WTC11 (cell line): Measurements from ENCODE around the gene RBCK1. TPM values are rescaled to one million over a fixed set of nuclear protein-coding genes. Genes with fewer than 3 reads are reported as not detected.

Experiments
- ATAC-seq: fragments of 200-7000 bp; cut with Tn5 transposase; 2 replicates; pipeline ENCODE4 v1.10.0; 2021; ENCODE audit warnings: mild to moderate bottlenecking, moderate library complexity
- CTCF ChIA-PET: fragments of 300-600 bp; sonication (Branson Sonifier 250); formaldehyde crosslinking; loops from one replicate; lab custom pipeline; 2021; ENCODE audit warnings: antibody characterized with exemption; lab: Charles Lee
- POLR2A ChIA-PET: fragments of 350-600 bp; sonication (Branson Sonifier 250); formaldehyde crosslinking; loops from one replicate; lab custom pipeline; 2021; ENCODE audit warnings: antibody characterized with exemption; lab: Charles Lee
- DNase-seq: peaks from one replicate; pipeline ENCODE4 v3.0.0; 2021; ENCODE audit warnings: low spot score
- H3K27ac Mint-ChIP-seq: 2 replicates; pipeline ENCODE4 v1.8.0; 2021; ENCODE audit warnings: mixed read lengths
- H3K27me3 Mint-ChIP-seq: 2 replicates; pipeline ENCODE4 v1.8.0; 2021; ENCODE audit warnings: low read depth, mild to moderate bottlenecking, moderate library complexity, mixed read lengths
- H3K36me3 Mint-ChIP-seq: 2 replicates; pipeline ENCODE4 v1.8.0; 2021; ENCODE audit warnings: mixed read lengths
- H3K4me1 Mint-ChIP-seq: 2 replicates; pipeline ENCODE4 v1.8.0; 2022; ENCODE audit warnings: mixed read lengths
- H3K4me3 Mint-ChIP-seq: 2 replicates; pipeline ENCODE4 v1.8.0; 2021; ENCODE audit warnings: mild to moderate bottlenecking, moderate library complexity, mixed read lengths
- H3K9me3 Mint-ChIP-seq: 2 replicates; pipeline ENCODE4 v1.8.0; 2021; ENCODE audit warnings: mixed read lengths
- ETV6 ChIP-seq: sonication (generic); formaldehyde crosslinking; IDR thresholded peaks from 2 replicates; pipeline ENCODE4 v1.8.1; 2022; ENCODE audit warnings: mild to moderate bottlenecking, missing genetic modification reagents
- JUN ChIP-seq: sonication (generic); formaldehyde crosslinking; IDR thresholded peaks from 2 replicates; pipeline ENCODE4 v1.8.0; 2023; ENCODE audit warnings: mild to moderate bottlenecking, missing genetic modification reagents
- MXD4 ChIP-seq: fragments of 250-450 bp; sonication (Bioruptor Pico); IDR thresholded peaks from 2 replicates; pipeline ENCODE4 v1.8.0; 2021; ENCODE audit warnings: mild to moderate bottlenecking, moderate library complexity, borderline replicate concordance
- NFATC4 ChIP-seq: fragments of 250-450 bp; sonication (Bioruptor Pico); IDR thresholded peaks from 2 replicates; pipeline ENCODE4 v1.9.0; 2021; ENCODE audit warnings: mild to moderate bottlenecking
- NFE2L1 ChIP-seq: sonication (generic); formaldehyde crosslinking; IDR thresholded peaks from 2 replicates; pipeline ENCODE4 v1.8.1; 2023; ENCODE audit warnings: missing genetic modification reagents
- OVOL2 ChIP-seq: fragments of 250-450 bp; sonication (Bioruptor Pico); IDR thresholded peaks from 2 replicates; pipeline ENCODE4 v1.9.0; 2021; ENCODE audit warnings: mild to moderate bottlenecking, borderline replicate concordance
- RELA ChIP-seq: sonication (generic); formaldehyde crosslinking; IDR thresholded peaks from 2 replicates; pipeline ENCODE4 v1.8.1; 2022; ENCODE audit warnings: missing genetic modification reagents, mild to moderate bottlenecking, borderline replicate concordance
- RORB ChIP-seq: fragments of 250-450 bp; sonication (Bioruptor Pico); IDR thresholded peaks from 2 replicates; pipeline ENCODE4 v1.9.0; 2021; ENCODE audit warnings: mild to moderate bottlenecking
- ZNF138 ChIP-seq: sonication (generic); formaldehyde crosslinking; conservative IDR thresholded peaks from 2 replicates; pipeline ENCODE4 v1.8.1; 2022; ENCODE audit warnings: mild to moderate bottlenecking, moderate library complexity, missing genetic modification reagents
- ZNF219 ChIP-seq: sonication (generic); formaldehyde crosslinking; IDR thresholded peaks from 2 replicates; pipeline ENCODE4 v1.8.0; 2023; ENCODE audit warnings: missing genetic modification reagents, mild to moderate bottlenecking, borderline replicate concordance
- ZNF232 ChIP-seq: sonication (generic); formaldehyde crosslinking; IDR thresholded peaks from 2 replicates; pipeline ENCODE4 v1.8.0; 2022; ENCODE audit warnings: mild to moderate bottlenecking, missing genetic modification reagents
- ZNF671 ChIP-seq: fragments of 250-450 bp; sonication (Bioruptor Pico); IDR thresholded peaks from 2 replicates; pipeline ENCODE4 v1.8.0; 2021; ENCODE audit warnings: mild to moderate bottlenecking
- total RNA-seq: library from RNA; stranded (reverse); gene quantifications from 3 replicates; pipeline ENCODE4 v1.2.3, GENCODE V29; 2021
- TF ChIP-seq, protein P1 (sequence below): sonication (generic); formaldehyde crosslinking; IDR thresholded peaks from 2 replicates; pipeline ENCODE4 v1.8.0; 2022; ENCODE audit warnings: missing genetic modification reagents
- TF ChIP-seq, protein P2 (sequence below): sonication (generic); formaldehyde crosslinking; IDR thresholded peaks from 2 replicates; pipeline ENCODE4 v1.8.1; 2023; ENCODE audit warnings: mild to moderate bottlenecking, moderate library complexity, missing genetic modification reagents
- TF ChIP-seq, protein P3 (sequence below): sonication (generic); formaldehyde crosslinking; IDR thresholded peaks from 2 replicates; pipeline ENCODE4 v1.8.0; 2023; ENCODE audit warnings: missing genetic modification reagents
- TF ChIP-seq, protein P4 (sequence below): sonication (generic); formaldehyde crosslinking; IDR thresholded peaks from 2 replicates; pipeline ENCODE4 v1.8.0; 2022; ENCODE audit warnings: mild to moderate bottlenecking, missing genetic modification reagents

Gene RBCK1
- total RNA-seq, 1 experiment from 2014 or later = 75.2 TPM

DNA sequence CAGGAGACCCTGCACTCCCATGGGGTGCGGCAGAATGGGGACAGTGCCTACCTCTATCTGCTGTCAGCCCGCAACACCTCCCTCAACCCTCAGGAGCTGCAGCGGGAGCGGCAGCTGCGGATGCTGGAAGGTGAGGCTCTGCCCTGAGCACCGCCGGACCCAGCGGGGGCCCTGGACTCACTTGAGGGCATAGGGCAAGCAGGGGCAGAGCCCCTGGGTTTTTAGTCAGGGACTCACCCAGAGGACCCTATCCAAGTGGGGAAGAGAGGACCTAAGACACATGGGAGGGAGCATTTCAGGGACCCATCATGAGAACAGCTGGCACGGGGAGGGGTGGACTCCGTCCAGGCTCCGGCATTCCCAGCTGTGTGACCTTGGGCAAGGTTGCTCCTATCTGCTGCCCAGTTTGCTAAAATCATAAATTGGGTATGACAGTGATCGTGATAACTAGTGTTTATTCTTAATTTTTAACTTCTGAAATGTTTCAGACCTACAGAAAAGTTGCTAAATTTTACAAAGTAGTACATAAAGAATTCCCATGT is 9.8 kb downstream of the RBCK1 start (continued):
- no peak for TF ChIP-seq MXD4 (CRISPR knock-in tag)
- no peak for TF ChIP-seq ZNF232 (CRISPR knock-in tag)
- TF ChIP-seq ZNF138 (CRISPR knock-in tag) = no peak
- no peak for TF ChIP-seq ZNF671 (CRISPR knock-in tag)
- TF ChIP-seq JUN (CRISPR knock-in tag) = no peak

DNA sequence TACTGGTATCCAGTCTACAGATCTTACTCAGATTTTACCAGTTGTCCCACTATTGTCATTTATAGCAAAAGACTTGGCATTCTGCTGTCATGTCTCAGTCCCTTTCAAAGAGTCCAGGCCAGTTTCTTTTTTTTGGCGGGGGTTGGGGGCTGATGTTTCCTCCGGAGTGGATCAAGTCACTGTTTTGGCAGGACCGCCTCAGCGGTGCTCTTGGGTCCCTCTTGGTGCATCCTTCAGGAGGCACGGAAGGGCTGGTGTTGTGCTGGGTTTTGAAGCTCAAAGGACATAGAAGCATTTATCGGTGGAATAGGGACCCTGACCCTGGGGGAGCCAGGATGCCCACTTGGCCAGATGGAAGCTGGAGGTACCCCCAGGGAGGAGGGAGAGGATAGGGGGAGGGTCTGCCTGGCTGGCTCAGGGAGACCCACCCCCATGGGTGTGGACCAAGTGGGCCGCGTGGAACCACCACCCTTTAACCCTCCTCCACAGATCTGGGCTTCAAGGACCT is 10.8 kb downstream of the RBCK1 start:
- no peaks in the 10 kb centered on the region; the same call in 1 of the 2 replicates for H3K4me1 Mint-ChIP-seq
- no peak for DNase-seq
- TF ChIP-seq, protein P1, sequence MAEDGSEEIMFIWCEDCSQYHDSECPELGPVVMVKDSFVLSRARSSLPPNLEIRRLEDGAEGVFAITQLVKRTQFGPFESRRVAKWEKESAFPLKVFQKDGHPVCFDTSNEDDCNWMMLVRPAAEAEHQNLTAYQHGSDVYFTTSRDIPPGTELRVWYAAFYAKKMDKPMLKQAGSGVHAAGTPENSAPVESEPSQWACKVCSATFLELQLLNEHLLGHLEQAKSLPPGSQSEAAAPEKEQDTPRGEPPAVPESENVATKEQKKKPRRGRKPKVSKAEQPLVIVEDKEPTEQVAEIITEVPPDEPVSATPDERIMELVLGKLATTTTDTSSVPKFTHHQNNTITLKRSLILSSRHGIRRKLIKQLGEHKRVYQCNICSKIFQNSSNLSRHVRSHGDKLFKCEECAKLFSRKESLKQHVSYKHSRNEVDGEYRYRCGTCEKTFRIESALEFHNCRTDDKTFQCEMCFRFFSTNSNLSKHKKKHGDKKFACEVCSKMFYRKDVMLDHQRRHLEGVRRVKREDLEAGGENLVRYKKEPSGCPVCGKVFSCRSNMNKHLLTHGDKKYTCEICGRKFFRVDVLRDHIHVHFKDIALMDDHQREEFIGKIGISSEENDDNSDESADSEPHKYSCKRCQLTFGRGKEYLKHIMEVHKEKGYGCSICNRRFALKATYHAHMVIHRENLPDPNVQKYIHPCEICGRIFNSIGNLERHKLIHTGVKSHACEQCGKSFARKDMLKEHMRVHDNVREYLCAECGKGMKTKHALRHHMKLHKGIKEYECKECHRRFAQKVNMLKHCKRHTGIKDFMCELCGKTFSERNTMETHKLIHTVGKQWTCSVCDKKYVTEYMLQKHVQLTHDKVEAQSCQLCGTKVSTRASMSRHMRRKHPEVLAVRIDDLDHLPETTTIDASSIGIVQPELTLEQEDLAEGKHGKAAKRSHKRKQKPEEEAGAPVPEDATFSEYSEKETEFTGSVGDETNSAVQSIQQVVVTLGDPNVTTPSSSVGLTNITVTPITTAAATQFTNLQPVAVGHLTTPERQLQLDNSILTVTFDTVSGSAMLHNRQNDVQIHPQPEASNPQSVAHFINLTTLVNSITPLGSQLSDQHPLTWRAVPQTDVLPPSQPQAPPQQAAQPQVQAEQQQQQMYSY = no peak
- TF ChIP-seq RORB (no peak), ETV6 (CRISPR knock-in tag) (no peak), ZNF219 (CRISPR knock-in tag) (no peak), NFE2L1 (CRISPR knock-in tag) (no peak), OVOL2 (no peak), NFATC4 (CRISPR knock-in tag) (no peak), MXD4 (CRISPR knock-in tag) (no peak), RELA (CRISPR knock-in tag) (no peak)
- TF ChIP-seq, protein P2, sequence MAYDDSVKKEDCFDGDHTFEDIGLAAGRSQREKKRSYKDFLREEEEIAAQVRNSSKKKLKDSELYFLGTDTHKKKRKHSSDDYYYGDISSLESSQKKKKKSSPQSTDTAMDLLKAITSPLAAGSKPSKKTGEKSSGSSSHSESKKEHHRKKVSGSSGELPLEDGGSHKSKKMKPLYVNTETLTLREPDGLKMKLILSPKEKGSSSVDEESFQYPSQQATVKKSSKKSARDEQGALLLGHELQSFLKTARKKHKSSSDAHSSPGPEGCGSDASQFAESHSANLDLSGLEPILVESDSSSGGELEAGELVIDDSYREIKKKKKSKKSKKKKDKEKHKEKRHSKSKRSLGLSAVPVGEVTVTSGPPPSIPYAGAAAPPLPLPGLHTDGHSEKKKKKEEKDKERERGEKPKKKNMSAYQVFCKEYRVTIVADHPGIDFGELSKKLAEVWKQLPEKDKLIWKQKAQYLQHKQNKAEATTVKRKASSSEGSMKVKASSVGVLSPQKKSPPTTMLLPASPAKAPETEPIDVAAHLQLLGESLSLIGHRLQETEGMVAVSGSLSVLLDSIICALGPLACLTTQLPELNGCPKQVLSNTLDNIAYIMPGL = no peak
- TF ChIP-seq, protein P3, sequence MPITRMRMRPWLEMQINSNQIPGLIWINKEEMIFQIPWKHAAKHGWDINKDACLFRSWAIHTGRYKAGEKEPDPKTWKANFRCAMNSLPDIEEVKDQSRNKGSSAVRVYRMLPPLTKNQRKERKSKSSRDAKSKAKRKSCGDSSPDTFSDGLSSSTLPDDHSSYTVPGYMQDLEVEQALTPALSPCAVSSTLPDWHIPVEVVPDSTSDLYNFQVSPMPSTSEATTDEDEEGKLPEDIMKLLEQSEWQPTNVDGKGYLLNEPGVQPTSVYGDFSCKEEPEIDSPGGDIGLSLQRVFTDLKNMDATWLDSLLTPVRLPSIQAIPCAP (CRISPR knock-in tag) = no peak
- TF ChIP-seq, protein P4, sequence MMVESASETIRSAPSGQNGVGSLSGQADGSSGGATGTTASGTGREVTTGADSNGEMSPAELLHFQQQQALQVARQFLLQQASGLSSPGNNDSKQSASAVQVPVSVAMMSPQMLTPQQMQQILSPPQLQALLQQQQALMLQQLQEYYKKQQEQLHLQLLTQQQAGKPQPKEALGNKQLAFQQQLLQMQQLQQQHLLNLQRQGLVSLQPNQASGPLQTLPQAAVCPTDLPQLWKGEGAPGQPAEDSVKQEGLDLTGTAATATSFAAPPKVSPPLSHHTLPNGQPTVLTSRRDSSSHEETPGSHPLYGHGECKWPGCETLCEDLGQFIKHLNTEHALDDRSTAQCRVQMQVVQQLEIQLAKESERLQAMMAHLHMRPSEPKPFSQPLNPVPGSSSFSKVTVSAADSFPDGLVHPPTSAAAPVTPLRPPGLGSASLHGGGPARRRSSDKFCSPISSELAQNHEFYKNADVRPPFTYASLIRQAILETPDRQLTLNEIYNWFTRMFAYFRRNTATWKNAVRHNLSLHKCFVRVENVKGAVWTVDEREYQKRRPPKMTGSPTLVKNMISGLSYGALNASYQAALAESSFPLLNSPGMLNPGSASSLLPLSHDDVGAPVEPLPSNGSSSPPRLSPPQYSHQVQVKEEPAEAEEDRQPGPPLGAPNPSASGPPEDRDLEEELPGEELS (CRISPR knock-in tag) = no peak
- TF ChIP-seq, all 79 proteins: peak for 0
- H3K4me3 Mint-ChIP-seq = no peak overlapping the region
- no peak for ATAC-seq
- ChIA-PET POLR2A (no interaction called here), CTCF (interaction anchor here (1.0 kb wide), 1 partner anchor 320 kb away, joined by 3 read pairs; no protein-coding TSS in a partner anchor)
- peaks cover 41% of the 10 kb centered on the region for H3K36me3 Mint-ChIP-seq
- no peaks in the 10 kb centered on the region for H3K9me3 Mint-ChIP-seq
- H3K27me3 Mint-ChIP-seq = no peaks in the 10 kb centered on the region
- H3K27ac Mint-ChIP-seq = 0 out of 2 replicates have a peak overlapping the region, but pooled peaks have one; percentile 32
